Measurements from ENCODE around the gene BNIP1. TPM values are rescaled to one million over a fixed set of nuclear protein-coding genes. Genes with fewer than 3 reads are reported as not detected.
"Not testable (repeated sequence)": the region's sequence is repeated elsewhere in the genome, so short reads cannot be mapped to it uniquely, and the experiment has no call there.

Gene BNIP1
- total and polyA plus RNA-seq, 8 donors, result 12.5 to 15.2 (median 13.7) TPM

- H3K36me3 ChIP-seq, result peaks cover 0 to 60% of the 10 kb centered on the region in 2 donors
- DNase-seq (no peak), ATAC-seq (no peak)
- no peak for TF ChIP-seq CTCF (IDR thresholded peaks at IDR 0.05)
- no peaks in the 10 kb centered on the region for H3K27me3 ChIP-seq
- H3K4me3 ChIP-seq, result no peak overlapping the region
- no peaks in the 10 kb centered on the region for H3K9me3 ChIP-seq
- H3K4me1 ChIP-seq, result peaks cover 0 to 16% of the 10 kb centered on the region in 2 donors
- intact Hi-C loops (cut with DNase I), result loop anchor here in 1 of 2 donors (10.0 kb wide), 1 partner anchor 164 kb away; the partner anchor contains the start of gene ATP6V0E1
- H3K27ac ChIP-seq, result no peak overlapping the region
These were observed 4.0 kb downstream of the BNIP1 start for GRCh38 chr5:173148354-173148753.

GRCh38 chr5:173152547-173152946, 8.2 kb downstream of the BNIP1 start:
- Histone ChIP-seq H3K27me3 (no peaks in the 10 kb centered on the region), H3K4me3 (no peak overlapping the region), H3K27ac (no peak overlapping the region), H3K4me1 (no peaks in the 10 kb centered on the region), H3K36me3 (peaks cover 0 to 90% of the 10 kb centered on the region in 2 donors), H3K9me3 (no peaks in the 10 kb centered on the region)
- TF ChIP-seq CTCF (IDR thresholded peaks at IDR 0.05), result no peak
- ATAC-seq, result no peak
- intact Hi-C loops (cut with DNase I), result no loop called here
- DNase-seq, result no peak

GRCh38 chr5:173153842-173154241, 9.5 kb downstream of the BNIP1 start:
- Histone ChIP-seq H3K27ac (no peak overlapping the region), H3K36me3 (peaks cover 0 to 92% of the 10 kb centered on the region in 2 donors), H3K9me3 (no peaks in the 10 kb centered on the region), H3K4me3 (no peak overlapping the region), H3K27me3 (no peaks in the 10 kb centered on the region), H3K4me1 (no peaks in the 10 kb centered on the region)
- TF ChIP-seq CTCF (IDR thresholded peaks at IDR 0.05), result no peak
- intact Hi-C loops (cut with DNase I), result no loop called here
- ATAC-seq (no peak), DNase-seq (no peak)

GRCh38 chr5:173154619-173155018, 10.3 kb downstream of the BNIP1 start:
- H3K9me3 ChIP-seq; H3K4me3 ChIP-seq; H3K27me3 ChIP-seq; H3K27ac ChIP-seq; H3K4me1 ChIP-seq; DNase-seq; intact Hi-C loops (cut with DNase I): not testable (repeated sequence)
- ATAC-seq, result peak; percentile 36
- H3K36me3 ChIP-seq, result peaks cover 0 to 91% of the 10 kb centered on the region in 2 donors

GRCh38 chr5:173155912-173156311, 11.6 kb downstream of the BNIP1 start:
- Histone ChIP-seq H3K4me1 (no peaks in the 10 kb centered on the region), H3K4me3 (no peak overlapping the region), H3K27ac (no peak overlapping the region), H3K36me3 (peaks cover 0 to 95% of the 10 kb centered on the region in 2 donors), H3K9me3 (no peaks in the 10 kb centered on the region), H3K27me3 (no peaks in the 10 kb centered on the region)
- DNase-seq (no peak), ATAC-seq (no peak)
- intact Hi-C loops (cut with DNase I), result no loop called here
- TF ChIP-seq CTCF (IDR thresholded peaks at IDR 0.05), result no peak

- intact Hi-C loops (cut with DNase I), result no loop called here
- DNase-seq (no peak), ATAC-seq (no peak)
- Histone ChIP-seq H3K36me3 (peaks cover 0 to 97% of the 10 kb centered on the region in 2 donors), H3K9me3 (no peaks in the 10 kb centered on the region), H3K4me1 (no peaks in the 10 kb centered on the region), H3K27ac (no peak overlapping the region), H3K4me3 (no peak overlapping the region), H3K27me3 (no peaks in the 10 kb centered on the region)
- no peak for TF ChIP-seq CTCF (IDR thresholded peaks at IDR 0.05)
These were observed 14.0 kb downstream of the BNIP1 start for GRCh38 chr5:173158366-173158765.

Measured in left lung (tissue), 10 donors.